Ovary (tissue), 3 donors: ENCODE data around the gene CCSER2.

Source experiments
- CTCF ChIP-seq, 3 donors: fragments of 450-650 bp in 2 of 3; fragments of 200-600 bp in 1 of 3; IDR thresholded peaks; one replicate each; pipeline versions ENCODE4 v1.5.1 to v1.8.0; 2016 to 2022; ENCODE audit warnings: antibody characterized with exemption in 3 of 3, mild to moderate bottlenecking in 1 of 3
- POLR2A ChIP-seq: fragments of 450-650 bp; IDR thresholded peaks from one replicate; pipeline ENCODE4 v1.6.1; 2017; ENCODE audit warnings: antibody characterized with exemption, mild to moderate bottlenecking, moderate library complexity
- donor health status: DM: no; HTN: no; CAD: no.

- no peak for TF ChIP-seq CTCF (IDR thresholded peaks at IDR 0.05)
- no peak for TF ChIP-seq POLR2A
Measured at GRCh38 chr10:84440781-84441180, 112.4 kb downstream of the CCSER2 start.
